Type B pancreatic cell (in vitro differentiated cells): ENCODE measurements around the gene COL4A2. TPM values are rescaled to one million over a fixed set of nuclear protein-coding genes. Genes with fewer than 3 reads are reported as not detected.

ENCODE experiments used
- DNase-seq: peaks from one replicate; pipeline ENCODE4 v3.0.0; 2021; ENCODE audit warnings: mixed read lengths; ENCODE audit not compliant: unreplicated experiment; ENCODE audit errors: extremely low spot score
- H3K27ac Mint-ChIP-seq: 2 replicates; pipeline ENCODE4 v1.8.0; 2021; ENCODE audit warnings: mild to moderate bottlenecking, mixed read lengths
- H3K27me3 Mint-ChIP-seq: 2 replicates; pipeline ENCODE4 v1.8.0; 2021; ENCODE audit warnings: mixed read lengths
- H3K36me3 Mint-ChIP-seq: 2 replicates; pipeline ENCODE4 v1.8.0; 2021; ENCODE audit warnings: mixed read lengths
- H3K4me1 Mint-ChIP-seq: one replicate; pipeline ENCODE4 v1.8.0; 2021; ENCODE audit warnings: mixed read lengths; ENCODE audit not compliant: unreplicated experiment
- H3K4me3 Mint-ChIP-seq: 2 replicates; pipeline ENCODE4 v1.8.0; 2021; ENCODE audit warnings: mild to moderate bottlenecking, mixed read lengths
- H3K9me3 Mint-ChIP-seq: 2 replicates; pipeline ENCODE4 v1.8.0; 2021; ENCODE audit warnings: mixed read lengths
- total RNA-seq: library from RNA; stranded (reverse); gene quantifications from 2 replicates; pipeline ENCODE4 v1.2.1, GENCODE V29; 2021; ENCODE audit warnings: low replicate concordance
- TF ChIP-seq, protein P1 (sequence below): fragments of 200-600 bp; sonication (generic); conservative IDR thresholded peaks from 2 replicates; pipeline ENCODE4 v1.5.0; 2021; ENCODE audit warnings: antibody characterized with exemption, mild to moderate bottlenecking

The COL4A2 gene
- total RNA-seq, 1 donor from 2014 or later, result 145 TPM

DNA sequence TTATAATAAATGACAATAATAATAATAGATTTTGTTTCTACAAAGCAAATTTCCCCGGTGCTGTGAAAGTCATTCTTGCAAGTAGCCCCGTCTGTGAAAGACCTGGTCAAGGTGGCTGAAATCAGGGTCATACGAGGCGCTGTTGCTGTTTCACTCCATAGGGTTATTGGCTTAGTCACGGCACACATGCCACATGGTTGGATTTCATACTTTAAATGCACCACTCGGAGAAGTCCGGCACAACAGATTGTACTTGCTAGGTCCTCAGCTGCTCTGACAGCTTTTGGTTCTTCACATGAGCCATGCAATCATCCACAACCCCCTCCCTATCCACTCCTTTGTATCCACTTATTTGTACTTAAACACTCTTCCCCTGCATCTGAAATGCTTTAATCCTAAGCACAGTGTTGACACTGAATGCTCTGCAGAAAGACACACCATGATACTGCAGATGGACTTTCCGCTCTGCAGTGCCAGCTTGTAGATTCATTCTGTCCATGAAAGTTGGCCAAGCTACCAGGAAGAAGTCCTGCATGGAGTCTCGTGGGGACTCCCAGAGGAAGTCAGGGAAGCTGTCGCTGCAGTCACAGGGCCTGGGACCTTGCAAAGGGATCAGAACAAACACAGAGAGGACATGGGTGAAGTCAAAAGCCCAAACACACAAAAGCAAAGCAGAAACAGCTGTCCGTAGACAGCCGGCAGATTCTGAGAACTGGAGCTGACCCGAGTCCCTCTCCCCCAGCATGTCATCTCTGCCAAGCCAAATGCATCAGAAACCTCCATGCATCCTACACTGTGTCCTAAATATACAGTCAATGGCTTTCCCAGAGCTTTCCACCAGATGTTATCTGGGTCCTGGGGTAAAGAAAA is 124.6 kb downstream of the COL4A2 start:
- Mint-ChIP-seq H3K36me3 (peaks cover 35% of the 10 kb centered on the region), H3K4me1 (peaks cover 12% of the 10 kb centered on the region), H3K4me3 (no peak overlapping the region), H3K27me3 (no peaks in the 10 kb centered on the region), H3K9me3 (no peaks in the 10 kb centered on the region), H3K27ac (no peak overlapping the region)
- TF ChIP-seq, protein P1, sequence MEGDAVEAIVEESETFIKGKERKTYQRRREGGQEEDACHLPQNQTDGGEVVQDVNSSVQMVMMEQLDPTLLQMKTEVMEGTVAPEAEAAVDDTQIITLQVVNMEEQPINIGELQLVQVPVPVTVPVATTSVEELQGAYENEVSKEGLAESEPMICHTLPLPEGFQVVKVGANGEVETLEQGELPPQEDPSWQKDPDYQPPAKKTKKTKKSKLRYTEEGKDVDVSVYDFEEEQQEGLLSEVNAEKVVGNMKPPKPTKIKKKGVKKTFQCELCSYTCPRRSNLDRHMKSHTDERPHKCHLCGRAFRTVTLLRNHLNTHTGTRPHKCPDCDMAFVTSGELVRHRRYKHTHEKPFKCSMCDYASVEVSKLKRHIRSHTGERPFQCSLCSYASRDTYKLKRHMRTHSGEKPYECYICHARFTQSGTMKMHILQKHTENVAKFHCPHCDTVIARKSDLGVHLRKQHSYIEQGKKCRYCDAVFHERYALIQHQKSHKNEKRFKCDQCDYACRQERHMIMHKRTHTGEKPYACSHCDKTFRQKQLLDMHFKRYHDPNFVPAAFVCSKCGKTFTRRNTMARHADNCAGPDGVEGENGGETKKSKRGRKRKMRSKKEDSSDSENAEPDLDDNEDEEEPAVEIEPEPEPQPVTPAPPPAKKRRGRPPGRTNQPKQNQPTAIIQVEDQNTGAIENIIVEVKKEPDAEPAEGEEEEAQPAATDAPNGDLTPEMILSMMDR, result no peak
- DNase-seq, result no peak

DNA sequence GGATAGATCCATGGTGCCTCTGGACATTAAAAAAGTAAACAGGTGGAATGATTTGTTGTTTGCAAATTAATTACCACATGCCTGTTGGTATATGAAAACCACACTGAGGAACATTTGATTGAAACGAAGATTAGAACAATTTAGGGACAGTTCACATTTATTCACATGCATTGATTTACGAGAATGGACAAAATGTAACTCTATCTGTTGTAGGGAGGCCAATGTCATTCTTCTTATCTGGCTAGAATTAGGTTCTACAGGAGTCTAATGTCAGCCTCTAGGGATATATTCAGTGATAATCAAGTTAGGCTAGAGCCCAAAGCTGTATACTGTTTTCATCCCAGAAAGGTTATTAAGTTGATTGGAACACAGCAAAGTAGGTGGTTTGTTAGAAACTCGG is 125.4 kb downstream of the COL4A2 start:
- no peak overlapping the region for H3K4me3 Mint-ChIP-seq
- TF ChIP-seq, protein P1, result no peak
- no peak for DNase-seq
- H3K27me3 Mint-ChIP-seq, result no peaks in the 10 kb centered on the region
- peaks cover 37% of the 10 kb centered on the region for H3K36me3 Mint-ChIP-seq
- no peak overlapping the region for H3K27ac Mint-ChIP-seq
- H3K9me3 Mint-ChIP-seq, result no peaks in the 10 kb centered on the region
- H3K4me1 Mint-ChIP-seq, result peaks cover 12% of the 10 kb centered on the region

DNA sequence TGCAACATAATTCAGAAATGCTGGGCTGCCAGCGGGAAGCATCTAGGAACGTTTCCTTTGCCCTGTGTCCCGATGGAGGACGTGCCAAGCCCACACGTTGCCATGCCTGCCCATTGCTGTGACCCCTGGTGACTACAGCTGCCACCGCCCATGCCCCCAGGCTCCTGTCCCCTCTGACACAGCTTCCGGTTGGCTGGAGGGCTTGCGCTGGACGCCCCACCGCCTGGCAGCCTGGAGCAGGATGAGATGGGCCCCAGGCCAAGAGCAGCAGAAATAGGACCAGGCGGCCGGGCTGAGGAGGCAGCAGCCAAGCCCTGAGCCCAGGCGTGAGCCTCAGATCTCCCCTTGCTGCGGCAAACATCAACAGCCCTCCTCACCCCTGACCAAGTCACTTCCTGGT is 125.9 kb downstream of the COL4A2 start:
- Mint-ChIP-seq H3K36me3 (peaks cover 40% of the 10 kb centered on the region), H3K27me3 (no peaks in the 10 kb centered on the region), H3K4me1 (peaks cover 12% of the 10 kb centered on the region), H3K4me3 (no peak overlapping the region), H3K27ac (no peak overlapping the region), H3K9me3 (no peaks in the 10 kb centered on the region)
- TF ChIP-seq, protein P1, result no peak
- DNase-seq, result no peak

DNA sequence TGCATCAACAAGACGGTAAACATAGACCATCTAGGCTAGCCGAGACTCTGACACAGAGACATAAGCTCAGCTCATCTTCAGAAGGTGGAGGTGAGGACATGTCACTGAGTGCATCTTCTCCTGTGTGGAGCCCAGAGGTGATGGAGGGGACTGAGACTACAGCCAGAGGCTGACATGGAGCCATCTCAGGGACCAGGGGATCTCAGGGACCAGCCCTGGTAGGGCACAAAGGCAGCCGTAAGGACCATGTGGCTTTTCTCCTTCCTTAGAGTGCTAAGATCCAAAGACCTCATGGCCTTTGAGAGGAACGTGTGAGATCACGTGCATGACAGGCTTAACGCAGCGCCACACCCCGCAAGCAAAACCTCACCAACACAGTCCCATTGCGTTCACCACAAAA is 127.5 kb downstream of the COL4A2 start:
- DNase-seq, result no peak
- Mint-ChIP-seq H3K4me1 (peaks cover 12% of the 10 kb centered on the region), H3K36me3 (peaks cover 40% of the 10 kb centered on the region), H3K4me3 (no peak overlapping the region), H3K27me3 (no peaks in the 10 kb centered on the region), H3K27ac (no peak overlapping the region), H3K9me3 (no peaks in the 10 kb centered on the region)
- TF ChIP-seq, protein P1, result no peak

DNA sequence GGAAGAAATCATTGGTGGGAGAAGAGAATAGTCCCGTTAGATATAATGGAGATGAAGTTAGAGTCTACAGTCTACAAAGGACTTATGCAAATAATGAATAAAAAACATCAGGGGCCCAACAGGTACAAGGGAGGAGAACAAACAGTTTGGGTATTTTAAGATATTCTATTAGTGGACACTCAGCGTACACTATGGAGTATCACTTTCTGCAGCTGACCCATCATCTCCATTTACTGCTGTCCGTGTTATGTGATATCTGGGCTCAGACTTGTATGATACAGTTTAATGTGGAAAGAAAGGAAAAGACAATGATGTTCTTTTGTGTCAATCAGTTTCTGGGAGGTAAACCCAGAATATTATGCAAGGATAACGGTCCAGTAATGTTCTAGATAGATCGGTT is 128.2 kb downstream of the COL4A2 start:
- Mint-ChIP-seq H3K9me3 (no peaks in the 10 kb centered on the region), H3K4me1 (peaks cover 12% of the 10 kb centered on the region), H3K36me3 (peaks cover 44% of the 10 kb centered on the region), H3K27me3 (no peaks in the 10 kb centered on the region), H3K4me3 (no peak overlapping the region), H3K27ac (no peak overlapping the region)
- TF ChIP-seq, protein P1, result no peak
- DNase-seq, result no peak
